Brain microvascular endothelial cell (primary cell): ENCODE results near the gene FBXO31.

ENCODE experiments used
- DNase-seq: peaks from one replicate; pipeline ENCODE4 v3.0.0-alpha.2; 2020
- H3K27ac ChIP-seq: fragments of 250-450 bp; sonication (Bioruptor Pico); 2 replicates; pipeline ENCODE4 v1.5.1; 2020; ENCODE audit warnings: mild to moderate bottlenecking, moderate library complexity
- H3K27me3 ChIP-seq: fragments of 250-450 bp; sonication (Bioruptor Pico); replicated peaks from 2 replicates; pipeline ENCODE4 v1.5.1; 2020; ENCODE audit warnings: mild to moderate bottlenecking
- H3K36me3 ChIP-seq: fragments of 250-450 bp; sonication (Bioruptor Pico); replicated peaks from 2 replicates; pipeline ENCODE4 v1.5.1; 2020; ENCODE audit warnings: mild to moderate bottlenecking
- H3K4me3 ChIP-seq: 2 replicates; pipeline ENCODE4 v1.5.1; 2011; ENCODE audit warnings: low read depth, mild to moderate bottlenecking, control low read depth, low read length, moderate library complexity
- in situ Hi-C: cut with HindIII; loops from 2 replicates; pipeline ENCODE4 v1.10.0; 2017; ENCODE audit warnings: low sequenced_read_pairs, low pct_ligation_motif_present
- TF ChIP-seq, protein P1 (sequence below): IDR thresholded peaks from 2 replicates; pipeline ENCODE4 v1.5.1; 2011; ENCODE audit warnings: low read depth, mild to moderate bottlenecking, moderate library complexity, low read length, control low read depth, inconsistent platforms; ENCODE audit errors: missing control alignments

The FBXO31 gene

DNA sequence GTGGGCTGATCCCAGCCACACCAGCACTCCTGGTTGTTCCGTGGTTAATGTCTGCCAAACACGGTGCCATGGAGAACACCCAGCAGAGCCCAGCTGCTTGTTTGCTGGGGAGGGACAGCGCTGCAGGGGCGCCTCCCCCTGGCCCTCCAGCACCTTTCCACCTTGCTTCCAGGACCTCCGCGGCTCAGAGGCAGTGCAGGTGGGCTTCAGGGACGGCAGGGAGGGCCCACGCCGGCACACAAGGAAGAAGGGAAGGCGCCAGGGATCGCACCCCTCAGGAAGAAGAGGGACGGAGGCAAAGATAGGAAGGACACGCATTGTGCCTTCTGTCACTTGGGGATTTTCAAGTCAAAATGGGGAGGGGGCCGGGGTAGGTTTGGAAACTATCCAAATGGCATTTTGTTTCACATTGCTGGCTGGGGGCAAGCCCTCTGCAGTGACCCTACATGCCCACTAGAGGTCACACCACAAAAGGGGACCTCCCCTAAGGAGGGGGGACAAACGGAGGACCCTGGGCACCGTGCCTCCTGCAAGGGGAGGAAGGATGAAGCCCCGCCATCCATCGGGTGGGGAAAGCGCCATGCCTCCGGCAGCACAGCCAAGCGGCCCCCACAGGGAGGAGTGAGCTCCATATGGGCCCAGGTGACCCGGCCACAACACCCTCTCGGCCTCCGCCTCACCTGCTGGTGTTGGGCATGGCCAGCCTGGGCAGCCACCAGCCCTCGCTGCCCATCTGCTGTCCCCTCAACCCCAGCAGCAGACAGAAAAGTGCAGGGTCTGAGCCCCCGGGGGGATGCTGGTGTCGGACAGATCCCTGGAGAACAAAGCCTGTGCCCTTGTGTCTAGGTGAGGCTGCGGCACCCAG is 58.9 kb downstream of the FBXO31 start:
- TF ChIP-seq, protein P1, sequence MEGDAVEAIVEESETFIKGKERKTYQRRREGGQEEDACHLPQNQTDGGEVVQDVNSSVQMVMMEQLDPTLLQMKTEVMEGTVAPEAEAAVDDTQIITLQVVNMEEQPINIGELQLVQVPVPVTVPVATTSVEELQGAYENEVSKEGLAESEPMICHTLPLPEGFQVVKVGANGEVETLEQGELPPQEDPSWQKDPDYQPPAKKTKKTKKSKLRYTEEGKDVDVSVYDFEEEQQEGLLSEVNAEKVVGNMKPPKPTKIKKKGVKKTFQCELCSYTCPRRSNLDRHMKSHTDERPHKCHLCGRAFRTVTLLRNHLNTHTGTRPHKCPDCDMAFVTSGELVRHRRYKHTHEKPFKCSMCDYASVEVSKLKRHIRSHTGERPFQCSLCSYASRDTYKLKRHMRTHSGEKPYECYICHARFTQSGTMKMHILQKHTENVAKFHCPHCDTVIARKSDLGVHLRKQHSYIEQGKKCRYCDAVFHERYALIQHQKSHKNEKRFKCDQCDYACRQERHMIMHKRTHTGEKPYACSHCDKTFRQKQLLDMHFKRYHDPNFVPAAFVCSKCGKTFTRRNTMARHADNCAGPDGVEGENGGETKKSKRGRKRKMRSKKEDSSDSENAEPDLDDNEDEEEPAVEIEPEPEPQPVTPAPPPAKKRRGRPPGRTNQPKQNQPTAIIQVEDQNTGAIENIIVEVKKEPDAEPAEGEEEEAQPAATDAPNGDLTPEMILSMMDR, result peak; percentile 87
- Histone ChIP-seq H3K4me3 (no peak overlapping the region), H3K27ac (no peak overlapping the region), H3K36me3 (peaks cover 12% of the 10 kb centered on the region), H3K27me3 (no peaks in the 10 kb centered on the region)
- DNase-seq, result no peak
- in situ Hi-C loops, result no loop called here

DNA sequence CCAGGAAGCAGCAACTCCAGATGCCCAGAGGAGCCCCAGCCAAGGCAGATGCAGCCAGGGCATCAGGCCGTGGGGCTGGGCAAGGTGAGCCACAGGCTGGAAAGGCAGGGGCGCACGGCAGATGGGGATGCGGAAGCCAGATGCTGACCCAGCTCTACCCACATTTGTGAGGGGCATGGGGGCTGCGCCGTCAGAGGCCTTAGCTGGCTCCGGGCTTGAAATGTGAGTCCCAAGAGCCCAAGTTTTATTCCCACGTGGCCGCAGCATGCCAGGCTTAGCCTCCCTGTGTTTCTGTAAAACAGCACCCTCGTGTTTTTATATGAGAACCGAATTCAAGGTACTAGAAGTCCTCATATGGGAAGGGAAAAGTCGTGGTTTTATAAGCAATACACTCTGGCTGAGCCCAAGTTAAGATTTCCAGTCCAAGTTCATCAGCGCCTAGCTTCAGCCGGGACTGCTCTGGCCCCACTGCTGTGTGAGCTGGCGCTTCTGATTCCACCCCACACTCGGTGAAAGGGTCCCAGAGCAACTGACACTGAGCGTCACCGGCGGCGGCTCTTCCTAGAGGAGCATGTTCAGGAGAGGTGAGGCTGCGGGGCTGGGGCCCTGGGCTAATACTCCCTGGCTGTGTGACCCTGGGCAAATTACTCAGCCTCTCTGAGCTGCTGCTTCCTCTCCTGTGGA is 59.7 kb downstream of the FBXO31 start:
- no peak overlapping the region for H3K27ac ChIP-seq
- in situ Hi-C loops, result no loop called here
- peaks cover 8% of the 10 kb centered on the region for H3K36me3 ChIP-seq
- H3K27me3 ChIP-seq, result no peaks in the 10 kb centered on the region
- TF ChIP-seq, protein P1, result no peak
- H3K4me3 ChIP-seq, result no peak overlapping the region
- no peak for DNase-seq

DNA sequence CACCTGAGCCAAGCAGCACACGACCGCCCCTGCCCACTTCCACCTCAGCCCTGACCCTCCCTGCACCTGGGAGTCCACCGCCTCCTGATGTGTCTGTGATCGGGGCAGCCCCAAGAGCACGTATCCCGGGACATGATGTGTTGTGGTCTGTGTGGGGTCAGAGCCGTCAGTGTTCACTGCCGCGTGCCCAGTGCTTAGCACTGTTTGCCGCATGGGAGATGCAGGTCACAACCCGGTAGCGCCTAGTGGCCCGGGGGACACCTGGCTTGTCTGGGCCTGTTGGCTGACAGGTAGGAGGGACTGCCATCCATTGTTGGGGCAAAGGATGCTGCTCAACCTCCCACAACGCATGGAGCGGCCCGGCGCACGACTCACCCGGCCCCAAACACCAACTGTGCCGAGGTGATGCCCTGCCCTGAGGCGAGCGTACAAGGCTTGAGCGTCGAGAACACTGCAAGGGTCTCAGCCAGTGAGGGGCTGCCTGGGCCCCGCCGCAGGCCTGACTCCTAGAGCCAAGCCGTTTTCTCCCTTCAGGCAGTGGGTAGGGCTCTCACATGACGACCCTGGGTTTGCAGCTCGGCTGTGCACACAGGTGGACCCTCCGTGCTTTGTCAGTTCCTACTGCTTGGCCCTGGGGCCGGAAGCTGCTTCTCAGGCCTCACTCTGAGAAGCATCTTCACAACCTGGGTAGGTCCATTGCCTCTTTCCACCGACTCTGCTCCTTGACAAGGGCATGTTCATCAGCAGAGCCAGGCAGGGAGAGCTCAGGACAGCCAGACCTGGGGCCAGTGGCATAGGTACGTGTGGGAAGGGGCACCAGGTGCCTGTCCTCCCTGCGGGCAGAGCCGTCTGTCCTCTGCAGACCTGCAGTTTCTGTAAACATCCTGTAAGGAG is 60.5 kb downstream of the FBXO31 start:
- no peak overlapping the region for H3K27ac ChIP-seq
- DNase-seq, result no peak
- H3K27me3 ChIP-seq, result no peaks in the 10 kb centered on the region
- H3K4me3 ChIP-seq, result no peak overlapping the region
- in situ Hi-C loops, result no loop called here
- TF ChIP-seq, protein P1, result no peak
- peaks cover 2% of the 10 kb centered on the region for H3K36me3 ChIP-seq

DNA sequence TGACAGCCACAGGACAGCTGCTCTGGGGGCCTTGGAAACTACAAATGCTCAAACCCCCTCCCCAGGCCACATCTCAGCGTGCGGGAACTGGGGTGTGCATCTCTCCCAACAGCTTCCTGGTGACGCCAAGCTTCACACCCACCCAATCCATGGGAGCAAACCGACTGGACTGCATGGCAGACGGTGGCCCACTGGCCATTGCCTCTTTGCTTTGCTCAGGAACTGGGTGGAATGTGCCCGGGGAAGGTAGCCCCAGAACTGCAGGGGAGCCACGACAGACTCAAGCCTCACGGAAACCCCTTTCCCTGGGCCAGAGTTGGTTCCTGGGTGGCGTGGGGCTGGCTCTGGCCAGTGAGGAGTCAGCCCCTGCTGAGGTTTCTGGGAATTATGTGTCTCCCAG is 61.2 kb downstream of the FBXO31 start:
- TF ChIP-seq, protein P1, result no peak
- peaks cover 2% of the 10 kb centered on the region for H3K36me3 ChIP-seq
- H3K27ac ChIP-seq, result no peak overlapping the region
- DNase-seq, result no peak
- in situ Hi-C loops, result no loop called here
- no peak overlapping the region for H3K4me3 ChIP-seq
- no peaks in the 10 kb centered on the region for H3K27me3 ChIP-seq

DNA sequence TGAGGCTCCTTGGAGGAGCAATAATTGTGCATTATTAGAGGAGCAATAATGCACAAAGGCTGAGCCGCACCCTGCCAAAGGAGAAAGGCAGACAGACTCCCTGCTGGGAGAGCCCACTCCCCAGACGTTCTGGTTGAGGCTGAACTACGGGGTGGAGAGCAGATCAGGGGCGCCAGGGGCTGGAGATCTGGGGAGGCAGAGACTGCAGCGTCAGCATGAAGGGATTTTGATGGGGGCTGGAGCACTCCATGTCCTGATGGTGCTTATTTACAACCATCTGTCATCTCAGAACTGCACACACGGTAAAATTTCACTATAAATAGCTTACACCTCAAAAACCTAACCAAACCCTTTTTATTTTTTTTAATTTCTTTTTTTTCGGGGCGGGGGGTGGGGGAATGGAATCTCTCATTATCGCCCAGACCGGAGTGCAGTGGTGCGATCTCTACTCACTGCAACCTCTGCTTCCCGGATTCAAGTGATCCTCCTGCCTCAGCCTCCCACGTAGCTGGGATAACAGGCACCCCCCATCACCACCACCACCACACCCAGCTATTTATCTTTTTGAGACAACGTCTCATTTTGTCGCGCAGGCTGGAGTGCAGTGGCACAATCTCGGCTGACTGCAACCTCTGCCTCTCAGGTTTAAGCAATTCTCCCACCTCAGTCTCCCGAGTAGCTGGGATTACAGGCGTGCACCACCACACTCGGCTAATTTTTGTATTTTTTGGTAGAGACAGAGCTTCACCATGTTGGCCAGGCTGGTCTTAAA is 62.1 kb downstream of the FBXO31 start:
- Histone ChIP-seq H3K36me3 (peaks cover 2% of the 10 kb centered on the region), H3K27me3 (no peaks in the 10 kb centered on the region), H3K4me3 (no peak overlapping the region), H3K27ac (no peak overlapping the region)
- in situ Hi-C loops, result no loop called here
- DNase-seq, result no peak
- TF ChIP-seq, protein P1, result no peak
